Activated T-helper 1 cell treated with anti-CD3 and anti-CD28 coated beads, Interleukin-12 subunit alpha, Interleukin-12 subunit beta, Interleukin-2, Interleukin-4 antibody, amounts not matched to agents 30 ng/mL and 10 ng/mL and 1 ng/mL, durations not matched to agents 14 hours and 24 hours and 36 hours (primary cell): ENCODE measurements around the gene NCR1. TPM values are rescaled to one million over a fixed set of nuclear protein-coding genes. Genes with fewer than 3 reads are reported as not detected.
"Not testable (repeated sequence)": the region's sequence is repeated elsewhere in the genome, so short reads cannot be mapped to it uniquely, and the experiment has no call there.

Experiments used
- DNase-seq: peaks from one replicate; pipeline ENCODE4 v3.0.0; 2021; ENCODE audit warnings: low spot score
- H3K27ac Mint-ChIP-seq: one replicate; pipeline ENCODE4 v1.8.0; 2021; ENCODE audit warnings: mild to moderate bottlenecking, mixed read lengths
- H3K27me3 Mint-ChIP-seq: one replicate; pipeline ENCODE4 v1.8.0; 2022; ENCODE audit warnings: mild to moderate bottlenecking, moderate library complexity, mixed read lengths; ENCODE audit not compliant: insufficient read depth
- H3K36me3 Mint-ChIP-seq: one replicate; pipeline ENCODE4 v1.8.0; 2021; ENCODE audit warnings: low read depth, mixed read lengths
- H3K4me1 Mint-ChIP-seq: one replicate; pipeline ENCODE4 v1.8.0; 2021; ENCODE audit warnings: low read depth, mixed read lengths
- H3K4me3 Mint-ChIP-seq: one replicate; pipeline ENCODE4 v1.8.0; 2021; ENCODE audit warnings: mild to moderate bottlenecking, moderate library complexity, mixed read lengths
- H3K9me3 Mint-ChIP-seq: one replicate; pipeline ENCODE4 v1.8.0; 2021; ENCODE audit warnings: mixed read lengths
- intact Hi-C: fragments of 100-400 bp; cut with micrococcal nuclease; formaldehyde crosslinking; loops from one replicate; pipeline ENCODE4 v1.15.1; 2024
- total RNA-seq: library from RNA; stranded (reverse); gene quantifications from 2 replicates; pipeline ENCODE4 v1.2.3, GENCODE V29; 2022

The NCR1 gene
- total RNA-seq, 1 donor from 2014 or later: not detected

- H3K4me1 Mint-ChIP-seq, H3K9me3 Mint-ChIP-seq, H3K27me3 Mint-ChIP-seq, DNase-seq, H3K36me3 Mint-ChIP-seq, H3K4me3 Mint-ChIP-seq, H3K27ac Mint-ChIP-seq: not testable (repeated sequence)
- intact Hi-C loops: loop anchor here (2.0 kb wide), 1 partner anchor 441 kb away; no protein-coding TSS in a partner anchor
Observed at GRCh38 chr19:54919646-54920563, 14.0 kb downstream of the NCR1 start.

GRCh38 chr19:54921082-54921481, 15.1 kb downstream of the NCR1 start:
- H3K27me3 Mint-ChIP-seq: no peaks in the 10 kb centered on the region
- no peak for DNase-seq
- H3K4me1 Mint-ChIP-seq: peaks cover 5% of the 10 kb centered on the region
- H3K9me3 Mint-ChIP-seq: peaks cover 8% of the 10 kb centered on the region
- H3K27ac Mint-ChIP-seq: no peak overlapping the region
- no peak overlapping the region for H3K4me3 Mint-ChIP-seq
- peaks cover 2% of the 10 kb centered on the region for H3K36me3 Mint-ChIP-seq
- intact Hi-C loops: no loop called here

GRCh38 chr19:54923276-54923675, 17.3 kb downstream of the NCR1 start:
- H3K27ac Mint-ChIP-seq: no peak overlapping the region
- peaks cover 15% of the 10 kb centered on the region for H3K9me3 Mint-ChIP-seq
- H3K4me3 Mint-ChIP-seq: no peak overlapping the region
- H3K36me3 Mint-ChIP-seq: peaks cover 2% of the 10 kb centered on the region
- peaks cover 5% of the 10 kb centered on the region for H3K4me1 Mint-ChIP-seq
- H3K27me3 Mint-ChIP-seq: no peaks in the 10 kb centered on the region
- intact Hi-C loops: no loop called here
- no peak for DNase-seq

- no peak overlapping the region for H3K27ac Mint-ChIP-seq
- intact Hi-C loops: no loop called here
- DNase-seq: no peak
- H3K27me3 Mint-ChIP-seq: peaks cover 2% of the 10 kb centered on the region
- H3K36me3 Mint-ChIP-seq: peaks cover 2% of the 10 kb centered on the region
- peaks cover 26% of the 10 kb centered on the region for H3K9me3 Mint-ChIP-seq
- no peaks in the 10 kb centered on the region for H3K4me1 Mint-ChIP-seq
- H3K4me3 Mint-ChIP-seq: no peak overlapping the region
Observed at GRCh38 chr19:54928299-54928698, 22.4 kb downstream of the NCR1 start.

- peak overlapping the region; percentile 4 for H3K4me3 Mint-ChIP-seq
- no peaks in the 10 kb centered on the region for H3K27me3 Mint-ChIP-seq
- intact Hi-C loops: no loop called here
- DNase-seq: peak; percentile 22
- peaks cover 11% of the 10 kb centered on the region for H3K4me1 Mint-ChIP-seq
- no peak overlapping the region for H3K27ac Mint-ChIP-seq
- no peaks in the 10 kb centered on the region for H3K36me3 Mint-ChIP-seq
- H3K9me3 Mint-ChIP-seq: peaks cover 4% of the 10 kb centered on the region
Observed at GRCh38 chr19:54937926-54938325, 32.0 kb downstream of the NCR1 start.

GRCh38 chr19:54938906-54939305, 33.0 kb downstream of the NCR1 start:
- peaks cover 11% of the 10 kb centered on the region for H3K4me1 Mint-ChIP-seq
- intact Hi-C loops: no loop called here
- no peaks in the 10 kb centered on the region for H3K36me3 Mint-ChIP-seq

GRCh38 chr19:54939538-54939937, 33.6 kb downstream of the NCR1 start:
- DNase-seq, H3K27ac Mint-ChIP-seq, H3K4me3 Mint-ChIP-seq, H3K9me3 Mint-ChIP-seq, H3K27me3 Mint-ChIP-seq, H3K36me3 Mint-ChIP-seq, intact Hi-C loops: not testable (repeated sequence)
- H3K4me1 Mint-ChIP-seq: peaks cover 11% of the 10 kb centered on the region

More at GRCh38 chr19:54938906-54939305, 33.0 kb downstream of the NCR1 start:
- H3K27me3 Mint-ChIP-seq: no peaks in the 10 kb centered on the region
- H3K9me3 Mint-ChIP-seq: no peaks in the 10 kb centered on the region
- DNase-seq: no peak
- H3K27ac Mint-ChIP-seq: no peak overlapping the region
- H3K4me3 Mint-ChIP-seq: no peak overlapping the region

GRCh38 chr19:54943772-54944361, 37.9 kb downstream of the NCR1 start:
- H3K27me3 Mint-ChIP-seq, H3K4me3 Mint-ChIP-seq, H3K9me3 Mint-ChIP-seq, H3K4me1 Mint-ChIP-seq, DNase-seq, H3K27ac Mint-ChIP-seq, intact Hi-C loops, H3K36me3 Mint-ChIP-seq: not testable (repeated sequence)

- H3K9me3 Mint-ChIP-seq: no peaks in the 10 kb centered on the region
- no peaks in the 10 kb centered on the region for H3K36me3 Mint-ChIP-seq
- intact Hi-C loops: no loop called here
Observed at GRCh38 chr19:54947381-54947780, 41.4 kb downstream of the NCR1 start, which contains the start of gene NLRP7. Gene NLRP7, minus strand, starts transcription at chr19:54947530.

GRCh38 chr19:54949412-54949811, 43.5 kb downstream of the NCR1 start:
- no peaks in the 10 kb centered on the region for H3K36me3 Mint-ChIP-seq
- no peak for DNase-seq
- H3K27me3 Mint-ChIP-seq: peaks cover 6% of the 10 kb centered on the region
- intact Hi-C loops: no loop called here
- no peak overlapping the region for H3K4me3 Mint-ChIP-seq
- no peaks in the 10 kb centered on the region for H3K4me1 Mint-ChIP-seq
- H3K9me3 Mint-ChIP-seq: no peaks in the 10 kb centered on the region
- H3K27ac Mint-ChIP-seq: no peak overlapping the region

More at GRCh38 chr19:54947381-54947780, 41.4 kb downstream of the NCR1 start, which contains the start of gene NLRP7:
- Mint-ChIP-seq H3K27ac (no peak within 1 kb of the TSS), H3K4me1 (no peaks in the 10 kb centered on the region), H3K4me3 (no peak within 1 kb of the TSS), H3K27me3 (peaks cover 6% of the 10 kb centered on the region)
- DNase-seq: no peak

GRCh38 chr19:54950580-54950979, 44.6 kb downstream of the NCR1 start:
- H3K9me3 Mint-ChIP-seq, H3K4me1 Mint-ChIP-seq, H3K4me3 Mint-ChIP-seq, H3K36me3 Mint-ChIP-seq, DNase-seq, H3K27me3 Mint-ChIP-seq, intact Hi-C loops, H3K27ac Mint-ChIP-seq: not testable (repeated sequence)

- Mint-ChIP-seq H3K27ac (no peak overlapping the region), H3K4me1 (no peaks in the 10 kb centered on the region), H3K27me3 (peaks cover 6% of the 10 kb centered on the region), H3K9me3 (no peaks in the 10 kb centered on the region), H3K36me3 (no peaks in the 10 kb centered on the region), H3K4me3 (no peak overlapping the region)
- no peak for DNase-seq
- intact Hi-C loops: no loop called here
Observed at GRCh38 chr19:54952591-54953344, 46.8 kb downstream of the NCR1 start.

- H3K36me3 Mint-ChIP-seq, H3K27ac Mint-ChIP-seq, intact Hi-C loops, H3K4me1 Mint-ChIP-seq, H3K4me3 Mint-ChIP-seq, H3K27me3 Mint-ChIP-seq, DNase-seq, H3K9me3 Mint-ChIP-seq: not testable (repeated sequence)
Observed at GRCh38 chr19:54953345-54953713, 47.4 kb downstream of the NCR1 start.
